Spinal cord (tissue), 10 donors: ENCODE data around the gene PRELID3B. TPM values are rescaled to one million over a fixed set of nuclear protein-coding genes. Genes with fewer than 3 reads are reported as not detected.
A peak's percentile ranks its signal among the peaks of the same experiment; 100 is the strongest.
"Not testable (repeated sequence)": the region's sequence is repeated elsewhere in the genome, so short reads cannot be mapped to it uniquely, and the experiment has no call there.

ENCODE experiments used
- DNase-seq, 6 donors: peaks; one replicate each; pipeline versions ENCODE4 v3.0.0 to v3.0.0-alpha.2; 2013 to 2015; ENCODE audit warnings: low spot score in 6 of 6, low read depth in 4 of 6
- H3K27ac ChIP-seq: one replicate; pipeline ENCODE4 v1.5.1; 2013; ENCODE audit warnings: low read depth, low read length, control low read depth
- H3K27me3 ChIP-seq: one replicate; pipeline ENCODE4 v1.6.1; 2013; ENCODE audit warnings: low read length; ENCODE audit not compliant: control insufficient read depth, insufficient read depth
- H3K36me3 ChIP-seq: one replicate; pipeline ENCODE4 v1.6.1; 2013; ENCODE audit warnings: low read length; ENCODE audit not compliant: control insufficient read depth, insufficient read depth
- H3K4me1 ChIP-seq: one replicate; pipeline ENCODE4 v1.6.1; 2013; ENCODE audit warnings: low read length; ENCODE audit not compliant: control insufficient read depth, insufficient read depth
- H3K4me3 ChIP-seq: one replicate; pipeline ENCODE4 v1.5.1; 2013; ENCODE audit warnings: low read depth, low read length, control low read depth
- H3K9me3 ChIP-seq: one replicate; pipeline ENCODE4 v1.6.1; 2013; ENCODE audit warnings: low read length; ENCODE audit not compliant: control insufficient read depth, insufficient read depth
- WGBS: methylation state at CpG from one replicate; pipeline ENCODE4 v1.1.5; 2013; ENCODE audit warnings: missing lambda C conversion rate; ENCODE audit not compliant: insufficient coverage; 5-methylcytosine and 5-hydroxymethylcytosine counted together
- polyA plus RNA-seq, 2 donors: library from polyadenylated mRNA; unstranded; fragments of 120-200 nt; gene quantifications; one replicate each; pipeline ENCODE4 v1.2.1, GENCODE V29; 2013; ENCODE audit not compliant: insufficient read length in 2 of 2
- total RNA-seq, 2 donors: library from RNA; depleted of rRNA in 1 of 2; stranded (reverse); fragments of 120-200 nt in 1 of 2; fragments of >200 nt in 1 of 2; gene quantifications; one replicate each; pipeline versions ENCODE4 v1.2.3 to v1.2.4, GENCODE V29; 2013 to 2014
- donor health status: healthy.

Gene PRELID3B
- total and polyA plus RNA-seq, 4 donors: 50.9 to 66.0 (median 62.4) TPM

- no peaks in the 10 kb centered on the region for H3K27me3 ChIP-seq
- no peaks in the 10 kb centered on the region for H3K9me3 ChIP-seq
- H3K4me1 ChIP-seq: peaks cover 18% of the 10 kb centered on the region
- H3K4me3 ChIP-seq: peak overlapping the region; percentile 78
- WGBS: 4% methylated on average over 52 of the region's 66 CpGs
- peak overlapping the region; percentile 40 for H3K27ac ChIP-seq
- DNase-seq: peak; percentile 81 to 97 (median 86)
- H3K36me3 ChIP-seq: no peaks in the 10 kb centered on the region
Measured at GRCh38 chr20:59042796-59043631, 428 bp upstream of the PRELID3B start.

DNA sequence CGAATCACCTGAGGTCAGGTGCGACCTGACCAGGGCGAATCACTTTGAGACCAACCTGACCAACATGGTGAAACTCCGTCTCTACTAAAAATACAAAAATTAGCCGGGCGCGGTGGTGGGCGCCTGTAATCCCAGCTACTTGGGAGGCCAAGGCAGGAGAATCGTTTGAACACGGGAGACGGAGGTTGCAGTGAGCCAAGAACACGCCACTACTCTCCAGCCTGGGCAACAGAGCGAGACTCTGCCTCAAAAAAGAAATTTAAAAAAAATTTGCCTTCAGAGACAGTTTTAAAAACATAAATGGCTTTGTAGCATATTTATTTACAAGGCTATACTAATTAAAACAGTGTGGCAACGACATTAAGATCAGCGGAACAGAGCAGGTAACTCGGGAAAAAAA lies 1.1 kb downstream of the PRELID3B start:
- H3K27me3 ChIP-seq, DNase-seq, H3K27ac ChIP-seq, H3K36me3 ChIP-seq, H3K9me3 ChIP-seq: not testable (repeated sequence)
- peak overlapping the region; percentile 78 for H3K4me3 ChIP-seq
- peaks cover 18% of the 10 kb centered on the region for H3K4me1 ChIP-seq
- 86% methylated on average over 11 of the region's 16 CpGs for WGBS

DNA sequence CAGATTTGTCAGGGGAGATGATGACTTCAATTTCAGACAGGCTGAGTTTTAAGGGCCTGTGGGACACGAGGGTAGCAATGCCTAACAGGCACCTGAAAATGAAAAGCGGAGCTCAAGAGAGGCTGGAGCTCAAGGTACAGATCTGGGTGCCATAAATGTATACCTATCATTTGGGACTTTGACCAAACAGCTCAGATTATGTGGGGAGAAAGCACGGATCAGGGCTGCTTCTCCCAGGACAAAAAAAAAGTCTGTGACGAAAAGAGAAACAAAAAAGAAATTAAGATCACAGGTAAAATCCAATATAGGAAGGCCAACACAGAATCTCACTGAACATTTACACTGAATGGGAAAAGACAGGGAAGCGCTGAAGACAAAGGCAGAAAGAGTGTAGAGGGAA lies 1.9 kb downstream of the PRELID3B start:
- Histone ChIP-seq H3K9me3 (no peaks in the 10 kb centered on the region), H3K4me1 (peaks cover 18% of the 10 kb centered on the region), H3K27me3 (no peaks in the 10 kb centered on the region), H3K36me3 (peaks cover 11% of the 10 kb centered on the region), H3K27ac (no peak overlapping the region), H3K4me3 (no peak overlapping the region)
- WGBS: 100% methylated on average over 2 of the region's 5 CpGs
- DNase-seq: no peak

DNA sequence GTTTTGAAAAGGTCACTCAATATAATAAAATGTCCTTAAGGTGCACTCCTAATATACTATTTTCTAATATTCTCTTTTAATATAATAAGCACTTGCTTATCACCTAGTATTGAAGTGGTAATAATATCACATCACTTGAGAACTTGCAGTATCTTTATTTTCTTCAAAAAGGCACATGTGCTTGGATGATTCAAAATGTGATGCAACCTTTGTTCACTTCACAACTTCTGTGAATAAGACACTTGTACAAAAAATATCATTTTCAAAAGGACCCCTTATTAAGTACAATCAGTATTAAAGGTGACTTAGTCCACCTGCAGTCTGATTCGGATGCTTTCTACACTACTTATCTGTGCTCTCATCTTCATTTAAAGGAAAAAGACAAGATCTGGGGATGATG lies 3.4 kb downstream of the PRELID3B start:
- Histone ChIP-seq H3K27me3 (no peaks in the 10 kb centered on the region), H3K36me3 (peaks cover 15% of the 10 kb centered on the region), H3K4me3 (no peak overlapping the region), H3K9me3 (no peaks in the 10 kb centered on the region), H3K27ac (no peak overlapping the region), H3K4me1 (peaks cover 18% of the 10 kb centered on the region)
- no CpG with 5 or more reads among the region's 1 CpG for WGBS
- no peak for DNase-seq

- 78% methylated on average over 9 of the region's 12 CpGs for WGBS
- peaks cover 16% of the 10 kb centered on the region for H3K4me1 ChIP-seq
- no peaks in the 10 kb centered on the region for H3K27me3 ChIP-seq
- DNase-seq: no peak
- H3K4me3 ChIP-seq: no peak overlapping the region
- H3K27ac ChIP-seq: no peak overlapping the region
- no peaks in the 10 kb centered on the region for H3K9me3 ChIP-seq
- H3K36me3 ChIP-seq: peaks cover 15% of the 10 kb centered on the region
Measured at GRCh38 chr20:59037386-59037785, 5.2 kb downstream of the PRELID3B start.

GRCh38 chr20:59035381-59035780 lies 7.2 kb downstream of the PRELID3B start:
- Histone ChIP-seq H3K27ac (no peak overlapping the region), H3K4me1 (peaks cover 10% of the 10 kb centered on the region), H3K27me3 (no peaks in the 10 kb centered on the region), H3K36me3 (peaks cover 15% of the 10 kb centered on the region), H3K4me3 (no peak overlapping the region), H3K9me3 (no peaks in the 10 kb centered on the region)
- DNase-seq: no peak
- 92% methylated on average over 3 of the region's 3 CpGs for WGBS

DNA sequence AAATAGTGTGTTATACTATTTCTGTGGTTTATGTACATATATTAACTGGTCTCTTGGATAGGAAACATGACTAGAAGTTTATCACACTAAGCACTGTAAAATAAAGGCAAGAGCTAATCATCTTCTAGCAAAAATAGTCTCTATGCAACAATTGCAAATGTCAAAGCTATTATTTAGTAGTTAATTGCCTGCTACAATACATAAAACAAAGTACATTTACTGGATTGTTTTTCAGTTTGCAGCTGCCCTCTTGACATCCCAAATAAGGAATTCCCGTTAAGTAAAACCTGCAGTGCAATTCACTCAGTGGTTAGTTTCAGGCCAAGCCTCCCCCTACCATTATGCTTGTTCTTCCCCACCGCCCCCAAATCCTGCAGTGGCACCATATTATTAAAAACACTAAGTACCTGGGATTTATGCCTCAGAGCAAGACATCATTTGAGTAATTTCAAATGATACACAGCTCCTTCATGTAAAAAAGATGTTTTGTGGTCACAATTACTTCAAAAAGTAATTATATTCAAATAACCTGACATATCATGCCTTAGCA lies 8.9 kb downstream of the PRELID3B start:
- Histone ChIP-seq H3K27ac (no peak overlapping the region), H3K4me3 (no peak overlapping the region), H3K36me3 (peaks cover 15% of the 10 kb centered on the region), H3K27me3 (no peaks in the 10 kb centered on the region), H3K9me3 (no peaks in the 10 kb centered on the region), H3K4me1 (peaks cover 10% of the 10 kb centered on the region)
- WGBS: no CpG with 5 or more reads among the region's 2 CpGs
- DNase-seq: no peak

DNA sequence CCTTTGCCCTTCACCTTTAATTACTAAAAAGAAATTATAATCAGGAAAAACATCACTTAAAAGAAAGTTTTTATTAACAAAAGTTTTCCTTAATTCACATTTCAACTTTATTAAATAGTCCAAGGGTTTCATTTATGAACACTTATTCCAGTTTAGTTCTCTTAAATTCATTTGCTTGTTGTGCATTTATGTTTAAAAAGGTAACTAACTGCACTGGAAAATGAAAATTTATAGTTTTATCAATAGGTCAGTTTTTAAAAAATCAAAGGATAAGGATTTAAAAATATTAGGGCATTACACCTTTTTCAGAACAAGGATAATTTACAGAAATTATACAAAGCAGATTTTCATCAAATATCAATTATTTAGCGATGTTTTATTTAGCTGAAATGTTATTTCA lies 9.5 kb downstream of the PRELID3B start:
- Histone ChIP-seq H3K36me3 (peaks cover 15% of the 10 kb centered on the region), H3K27me3 (no peaks in the 10 kb centered on the region), H3K4me3 (peak overlapping the region; percentile 88), H3K9me3 (no peaks in the 10 kb centered on the region), H3K4me1 (peaks cover 10% of the 10 kb centered on the region), H3K27ac (no peak overlapping the region)
- no CpG with 5 or more reads among the region's 1 CpG for WGBS
- no peak for DNase-seq

DNA sequence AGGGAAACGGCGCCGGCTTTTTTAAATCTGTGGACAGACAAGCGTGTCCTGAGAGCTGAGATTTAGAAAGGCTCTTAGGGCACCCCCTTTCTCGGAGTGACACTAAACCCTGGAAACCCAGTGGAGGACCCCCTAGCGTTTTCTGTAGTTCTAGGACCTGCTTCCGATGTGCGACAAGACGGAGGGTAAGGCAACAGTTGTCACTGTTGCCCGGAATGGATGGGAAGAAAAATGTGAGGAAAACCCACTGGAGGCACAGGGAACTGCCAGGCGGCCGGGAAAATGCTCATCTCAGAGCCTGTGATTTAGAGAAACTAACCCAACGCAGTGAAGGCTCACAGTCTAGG lies 9.9 kb downstream of the PRELID3B start:
- Histone ChIP-seq H3K36me3 (peaks cover 15% of the 10 kb centered on the region), H3K27me3 (no peaks in the 10 kb centered on the region), H3K9me3 (no peaks in the 10 kb centered on the region), H3K4me1 (peaks cover 10% of the 10 kb centered on the region), H3K4me3 (peak overlapping the region; percentile 88), H3K27ac (peak overlapping the region; percentile 85)
- 0% methylated on average over 11 of the region's 13 CpGs for WGBS
- peak in 1 of 6 donors; percentile 59 for DNase-seq
